ENCODE data around the gene CCND1. TPM values are rescaled to one million over a fixed set of nuclear protein-coding genes. Genes with fewer than 3 reads are reported as not detected.

CCND1 gene
- total and polyA plus RNA-seq, 3 donors from 2014 or later = 8.8 to 16.4 (median 13.7) TPM

DNA sequence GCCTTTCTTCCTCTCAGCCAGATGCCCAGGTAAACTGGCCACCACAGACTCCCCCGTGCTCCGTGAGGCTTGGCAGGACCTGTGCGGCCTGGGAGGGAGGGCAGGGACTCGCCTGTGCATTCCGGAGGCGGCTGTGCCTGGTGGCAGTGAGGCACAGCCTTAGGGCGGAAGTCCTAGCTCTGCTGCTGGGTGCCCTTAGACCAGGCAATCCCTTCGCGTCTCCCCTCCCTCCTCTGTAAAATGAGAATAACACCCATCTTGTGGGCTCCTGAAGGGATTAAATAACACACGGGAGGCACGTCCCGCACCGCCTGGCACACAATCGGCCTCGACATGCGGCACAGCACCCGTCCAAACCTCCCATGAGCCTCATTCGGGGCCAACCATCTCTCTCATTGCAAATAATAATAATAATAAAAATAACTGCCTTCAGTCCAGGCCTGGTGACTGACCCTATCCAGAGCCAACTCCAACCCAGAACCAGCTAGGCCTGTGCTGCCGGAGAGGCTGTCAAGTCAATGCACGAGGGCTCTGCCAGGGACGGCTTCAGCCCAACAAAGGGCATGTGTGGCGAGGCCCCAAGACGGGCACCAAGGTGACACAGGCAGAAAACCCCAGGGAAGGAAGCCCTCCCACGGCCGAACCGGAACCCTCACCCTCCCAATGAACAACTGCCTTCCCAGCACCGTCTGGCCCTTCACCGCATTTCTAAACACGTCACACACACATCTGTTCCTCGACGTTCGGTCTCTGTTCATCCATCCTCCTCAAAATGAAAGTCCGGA, 26.0 kb downstream of the CCND1 start:
- Histone ChIP-seq H3K4me3 (no peak overlapping the region), H3K4me1 (peaks cover 8% of the 10 kb centered on the region), H3K36me3 (ENCODE audit: low read depth, missing control alignments) (no peaks in the 10 kb centered on the region), H3K9me3 (no peaks in the 10 kb centered on the region), H3K27me3 (no peaks in the 10 kb centered on the region), H3K27ac (no peak overlapping the region)
- TF ChIP-seq POLR2A (IDR thresholded peaks at IDR 0.05) = no peak
- TF ChIP-seq, protein P1, sequence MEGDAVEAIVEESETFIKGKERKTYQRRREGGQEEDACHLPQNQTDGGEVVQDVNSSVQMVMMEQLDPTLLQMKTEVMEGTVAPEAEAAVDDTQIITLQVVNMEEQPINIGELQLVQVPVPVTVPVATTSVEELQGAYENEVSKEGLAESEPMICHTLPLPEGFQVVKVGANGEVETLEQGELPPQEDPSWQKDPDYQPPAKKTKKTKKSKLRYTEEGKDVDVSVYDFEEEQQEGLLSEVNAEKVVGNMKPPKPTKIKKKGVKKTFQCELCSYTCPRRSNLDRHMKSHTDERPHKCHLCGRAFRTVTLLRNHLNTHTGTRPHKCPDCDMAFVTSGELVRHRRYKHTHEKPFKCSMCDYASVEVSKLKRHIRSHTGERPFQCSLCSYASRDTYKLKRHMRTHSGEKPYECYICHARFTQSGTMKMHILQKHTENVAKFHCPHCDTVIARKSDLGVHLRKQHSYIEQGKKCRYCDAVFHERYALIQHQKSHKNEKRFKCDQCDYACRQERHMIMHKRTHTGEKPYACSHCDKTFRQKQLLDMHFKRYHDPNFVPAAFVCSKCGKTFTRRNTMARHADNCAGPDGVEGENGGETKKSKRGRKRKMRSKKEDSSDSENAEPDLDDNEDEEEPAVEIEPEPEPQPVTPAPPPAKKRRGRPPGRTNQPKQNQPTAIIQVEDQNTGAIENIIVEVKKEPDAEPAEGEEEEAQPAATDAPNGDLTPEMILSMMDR (IDR thresholded peaks at IDR 0.05) = no peak
- 89 to 92% methylated on average over 32 to 33 of the region's 33 CpGs for WGBS, 2 donors
- intact Hi-C loops (cut with DNase I; ENCODE audit: low total_unique reads) = no loop called here
- DNase-seq = no peak

DNA sequence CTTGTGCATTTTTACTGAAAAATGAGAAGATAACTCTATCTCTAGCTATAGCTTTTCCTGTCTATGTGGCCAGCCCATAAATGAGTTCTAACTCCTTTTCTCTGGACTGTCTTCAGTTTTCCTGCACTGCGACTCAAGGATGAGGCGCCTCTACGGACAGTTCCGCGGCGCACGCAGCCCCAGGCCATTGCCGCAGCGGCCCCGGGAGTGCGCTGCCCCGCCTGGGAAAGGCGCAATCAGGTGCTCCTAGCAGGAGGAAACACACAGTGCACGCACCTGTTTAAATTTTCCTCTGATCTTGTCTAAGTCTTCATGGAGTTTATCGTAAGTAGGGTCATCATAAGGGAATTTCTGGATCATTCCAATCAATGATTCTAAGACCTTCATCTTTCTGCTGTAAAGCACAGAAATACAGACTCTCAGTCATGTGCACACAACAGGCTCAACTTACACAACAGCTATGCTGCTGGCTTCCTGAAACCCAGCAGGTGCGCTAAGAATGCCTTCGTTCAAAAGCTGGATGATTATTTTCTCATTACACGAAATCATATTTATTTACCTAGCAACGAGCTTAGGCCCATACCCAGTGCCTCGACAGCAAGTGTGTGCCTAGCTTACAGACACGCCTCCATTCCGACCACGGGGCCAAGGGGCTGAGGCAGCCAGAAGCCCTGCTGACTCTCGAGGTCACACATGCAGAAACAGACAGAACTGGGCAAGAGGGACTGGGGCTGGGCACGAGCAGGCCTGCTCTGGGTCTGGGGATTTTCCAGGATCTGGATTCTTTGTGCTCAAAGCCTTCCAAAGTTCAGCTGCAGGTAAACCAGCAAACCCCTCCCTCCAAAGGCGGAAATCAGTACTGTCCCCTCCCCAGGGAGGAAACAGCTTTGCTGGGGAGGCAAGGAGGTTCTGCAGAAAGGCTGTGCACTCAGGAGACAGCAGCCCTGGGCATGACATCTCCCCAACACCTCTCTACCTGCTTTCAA, 27.0 kb downstream of the CCND1 start:
- Histone ChIP-seq H3K36me3 (ENCODE audit: low read depth, missing control alignments) (no peaks in the 10 kb centered on the region), H3K27me3 (no peaks in the 10 kb centered on the region), H3K27ac (no peak overlapping the region), H3K9me3 (no peaks in the 10 kb centered on the region), H3K4me1 (peaks cover 8% of the 10 kb centered on the region), H3K4me3 (no peak overlapping the region)
- intact Hi-C loops (cut with DNase I; ENCODE audit: low total_unique reads) = no loop called here
- TF ChIP-seq, protein P1 (IDR thresholded peaks at IDR 0.05) = no peak
- no peak for TF ChIP-seq POLR2A (IDR thresholded peaks at IDR 0.05)
- no peak for DNase-seq
- WGBS, 2 donors = 93% methylated on average over 25 to 26 of the region's 26 CpGs

DNA sequence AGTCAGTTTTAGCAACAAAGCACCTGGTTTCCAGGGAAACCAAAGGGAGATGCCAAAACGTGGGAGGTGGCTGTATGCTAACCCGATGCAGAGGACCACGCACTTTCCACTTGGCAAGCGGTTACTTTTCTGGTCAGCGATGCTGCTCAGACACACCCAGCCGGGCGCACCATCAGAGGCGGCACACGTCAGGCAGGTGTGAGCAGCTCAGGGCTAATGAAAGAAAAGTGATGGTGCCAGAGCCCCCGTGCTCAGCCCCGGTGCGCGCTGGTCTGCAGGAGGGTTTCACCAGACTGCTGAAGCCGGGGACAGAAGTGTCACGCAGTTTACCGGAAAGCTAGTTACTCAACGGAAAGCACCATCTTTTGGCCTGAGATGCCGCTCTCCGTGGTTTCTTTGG, 28.5 kb downstream of the CCND1 start:
- no peaks in the 10 kb centered on the region for H3K36me3 ChIP-seq (ENCODE audit: low read depth, missing control alignments)
- no peak for TF ChIP-seq POLR2A (IDR thresholded peaks at IDR 0.05)
- TF ChIP-seq, protein P1 (IDR thresholded peaks at IDR 0.05) = no peak
- intact Hi-C loops (cut with DNase I; ENCODE audit: low total_unique reads) = no loop called here
- H3K4me3 ChIP-seq = no peak overlapping the region
- no peak overlapping the region for H3K27ac ChIP-seq
- peaks cover 20% of the 10 kb centered on the region for H3K4me1 ChIP-seq
- DNase-seq = no peak
- 88 to 92% methylated on average over 16 to 19 of the region's 19 CpGs for WGBS, 2 donors
- H3K27me3 ChIP-seq = no peaks in the 10 kb centered on the region
- H3K9me3 ChIP-seq = no peaks in the 10 kb centered on the region

DNA sequence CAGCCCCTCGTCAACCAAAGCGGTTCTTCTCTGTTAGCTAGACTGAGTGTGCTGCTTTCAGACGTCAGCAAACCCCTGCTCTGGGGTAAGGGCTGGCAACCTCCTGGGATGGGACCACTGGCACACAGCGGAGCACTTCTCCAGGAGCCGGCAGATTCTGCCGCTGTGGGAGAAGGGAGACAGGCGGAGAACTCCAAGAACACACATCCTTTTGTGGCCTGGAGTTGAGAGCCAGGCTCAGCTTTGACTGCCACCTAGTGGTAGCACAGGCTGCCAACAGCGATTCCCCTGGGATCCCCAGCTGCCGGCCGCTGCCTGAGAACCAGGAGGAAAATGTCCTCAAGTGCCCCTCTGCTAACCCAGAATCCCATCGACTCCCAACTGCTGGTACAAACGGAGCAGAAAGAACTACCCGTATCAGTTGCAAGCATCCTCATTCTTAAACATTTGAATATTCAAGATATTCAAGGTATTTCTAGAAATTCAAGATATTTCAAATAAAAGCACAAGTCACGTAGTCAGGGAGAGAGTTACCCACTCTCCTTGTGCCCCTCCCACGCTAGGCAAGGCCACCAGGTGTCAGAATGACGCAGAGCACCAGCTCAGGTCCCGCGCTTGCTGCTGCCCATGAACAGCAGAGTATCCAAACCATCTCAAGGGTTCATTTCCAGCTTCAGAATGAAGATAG, 29.3 kb downstream of the CCND1 start:
- no peaks in the 10 kb centered on the region for H3K36me3 ChIP-seq (ENCODE audit: low read depth, missing control alignments)
- intact Hi-C loops (cut with DNase I; ENCODE audit: low total_unique reads) = no loop called here

More for the DNA sequence above, 29.3 kb downstream of the CCND1 start:
- Histone ChIP-seq H3K4me3 (no peak overlapping the region), H3K4me1 (peaks cover 21% of the 10 kb centered on the region), H3K9me3 (no peaks in the 10 kb centered on the region), H3K27me3 (no peaks in the 10 kb centered on the region), H3K27ac (no peak overlapping the region)
- peak; percentile 90 for DNase-seq
- WGBS, 2 donors = 37 to 53% methylated on average over 18 of the region's 18 CpGs
- TF ChIP-seq, protein P1 (IDR thresholded peaks at IDR 0.05) = peak; percentile 61 to 91 (median 87)
- no peak for TF ChIP-seq POLR2A (IDR thresholded peaks at IDR 0.05)
